Measurements from ENCODE around the gene FOXO3.

- TF ChIP-seq, protein P1, sequence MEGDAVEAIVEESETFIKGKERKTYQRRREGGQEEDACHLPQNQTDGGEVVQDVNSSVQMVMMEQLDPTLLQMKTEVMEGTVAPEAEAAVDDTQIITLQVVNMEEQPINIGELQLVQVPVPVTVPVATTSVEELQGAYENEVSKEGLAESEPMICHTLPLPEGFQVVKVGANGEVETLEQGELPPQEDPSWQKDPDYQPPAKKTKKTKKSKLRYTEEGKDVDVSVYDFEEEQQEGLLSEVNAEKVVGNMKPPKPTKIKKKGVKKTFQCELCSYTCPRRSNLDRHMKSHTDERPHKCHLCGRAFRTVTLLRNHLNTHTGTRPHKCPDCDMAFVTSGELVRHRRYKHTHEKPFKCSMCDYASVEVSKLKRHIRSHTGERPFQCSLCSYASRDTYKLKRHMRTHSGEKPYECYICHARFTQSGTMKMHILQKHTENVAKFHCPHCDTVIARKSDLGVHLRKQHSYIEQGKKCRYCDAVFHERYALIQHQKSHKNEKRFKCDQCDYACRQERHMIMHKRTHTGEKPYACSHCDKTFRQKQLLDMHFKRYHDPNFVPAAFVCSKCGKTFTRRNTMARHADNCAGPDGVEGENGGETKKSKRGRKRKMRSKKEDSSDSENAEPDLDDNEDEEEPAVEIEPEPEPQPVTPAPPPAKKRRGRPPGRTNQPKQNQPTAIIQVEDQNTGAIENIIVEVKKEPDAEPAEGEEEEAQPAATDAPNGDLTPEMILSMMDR (optimal IDR thresholded peaks at IDR 0.05 in 1 of 3, IDR thresholded peaks at IDR 0.05 in 1 of 3, conservative IDR thresholded peaks at IDR 0.05 in 1 of 3; ENCODE audit: extremely low read depth in 1 of 3, insufficient read depth in 2 of 3, low read length in 3 of 3) = no peak
- TF ChIP-seq EZH2 (IDR thresholded peaks at IDR 0.05; ENCODE audit: low read length) = no peak
These were observed 3.7 kb upstream of the FOXO3 start for GRCh38 chr6:108556866-108557493.
